ENCODE data around the gene TRAIP.
"Not testable (repeated sequence)": the region's sequence is repeated elsewhere in the genome, so short reads cannot be mapped to it uniquely, and the experiment has no call there.

Gene TRAIP

DNA sequence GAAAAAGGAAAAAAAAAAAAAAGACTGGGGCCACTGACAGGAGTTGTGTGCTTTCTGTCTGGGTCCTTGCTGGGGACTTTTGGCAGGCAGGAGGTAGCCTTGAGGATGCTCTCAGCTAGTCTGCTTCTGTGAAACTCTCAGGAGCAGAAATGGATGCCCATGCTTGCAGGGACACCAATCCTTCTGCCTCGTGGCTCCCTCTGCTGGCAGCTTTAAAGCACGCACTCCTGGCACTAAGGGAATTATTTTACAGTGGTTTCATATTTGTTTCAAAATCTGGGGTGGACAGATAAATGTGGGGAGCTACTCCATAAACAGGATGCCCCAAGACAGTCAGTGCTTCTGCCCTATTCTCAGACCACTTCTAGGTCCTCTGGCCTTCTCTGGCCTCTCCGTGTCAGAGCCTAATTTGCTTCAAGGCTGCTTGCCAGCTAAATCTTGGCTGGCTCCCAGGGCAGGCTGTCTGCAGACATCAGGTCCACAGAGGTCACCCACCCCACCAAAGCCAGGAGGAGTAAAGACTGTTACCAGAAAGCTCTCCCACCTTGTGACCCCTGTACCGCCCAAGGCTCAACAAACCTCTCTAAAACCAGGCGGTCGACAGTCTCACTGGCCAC, 17.1 kb downstream of the TRAIP start:
- DNase-seq (ENCODE audit: insufficient read length, low spot score) (peak; percentile 71), FAIRE-seq (peak; percentile 90)

DNA sequence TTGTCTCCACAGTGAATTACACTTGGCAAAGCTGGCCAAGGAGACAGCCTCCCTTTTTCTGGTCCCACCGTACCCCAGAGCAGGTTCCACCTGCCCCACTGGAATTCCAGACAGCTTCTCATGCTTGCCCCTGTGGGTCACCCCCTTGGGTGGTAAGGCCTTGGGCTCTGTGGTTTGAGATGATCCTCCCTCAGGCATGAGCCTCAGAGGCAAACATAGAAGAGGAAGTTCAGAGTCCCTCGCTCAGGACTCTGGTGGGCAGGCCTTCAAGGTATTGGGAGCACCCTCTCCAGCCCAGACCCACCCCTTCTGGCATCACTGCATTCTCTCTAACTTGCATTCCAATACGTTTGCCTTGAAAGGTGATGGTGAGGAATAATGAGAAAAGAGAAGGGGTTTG, 25.0 kb downstream of the TRAIP start:
- DNase-seq (ENCODE audit: insufficient read length, low spot score) (no peak), FAIRE-seq (no peak)

DNA sequence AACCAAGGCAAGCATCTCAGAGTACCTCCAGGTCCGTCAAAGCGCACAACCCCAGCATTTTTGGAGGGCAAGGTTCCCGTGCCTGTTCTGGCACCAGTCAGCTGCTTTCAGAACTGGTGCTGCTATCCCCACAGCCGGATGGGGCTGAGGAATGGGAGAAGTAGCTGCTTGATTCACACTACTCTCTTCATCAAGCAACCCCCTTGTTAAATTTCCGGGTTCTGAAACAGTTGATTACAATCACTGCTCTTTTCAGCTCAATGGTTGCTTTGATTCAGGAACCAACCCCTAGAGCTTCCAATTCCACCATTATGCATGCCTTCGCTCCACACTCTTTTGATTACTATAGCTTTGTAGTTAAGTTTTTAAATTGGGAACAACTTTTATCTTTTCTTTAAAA, 30.3 kb downstream of the TRAIP start:
- DNase-seq (ENCODE audit: insufficient read length, low spot score) (no peak), FAIRE-seq (no peak)

DNA sequence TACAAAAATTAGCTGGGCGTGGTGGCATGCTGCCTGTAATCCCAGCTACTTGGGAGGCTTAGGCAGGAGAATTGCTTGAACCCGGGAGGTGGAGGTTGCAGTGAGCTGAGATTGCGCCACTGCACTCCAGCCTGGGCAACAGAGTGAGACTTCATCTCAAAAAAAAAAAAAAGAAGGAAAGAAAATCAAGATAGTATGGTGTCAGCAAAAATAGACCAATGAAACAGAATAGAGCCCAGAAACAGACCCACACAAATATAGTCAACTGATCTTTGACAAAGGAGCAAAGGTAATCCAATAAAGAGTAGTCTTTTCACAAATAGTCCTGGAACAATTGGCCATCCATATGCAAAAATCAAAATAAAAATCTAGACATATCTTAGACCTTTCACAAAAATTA, 33.2 kb downstream of the TRAIP start:
- DNase-seq (ENCODE audit: insufficient read length, low spot score); FAIRE-seq: not testable (repeated sequence)

DNA sequence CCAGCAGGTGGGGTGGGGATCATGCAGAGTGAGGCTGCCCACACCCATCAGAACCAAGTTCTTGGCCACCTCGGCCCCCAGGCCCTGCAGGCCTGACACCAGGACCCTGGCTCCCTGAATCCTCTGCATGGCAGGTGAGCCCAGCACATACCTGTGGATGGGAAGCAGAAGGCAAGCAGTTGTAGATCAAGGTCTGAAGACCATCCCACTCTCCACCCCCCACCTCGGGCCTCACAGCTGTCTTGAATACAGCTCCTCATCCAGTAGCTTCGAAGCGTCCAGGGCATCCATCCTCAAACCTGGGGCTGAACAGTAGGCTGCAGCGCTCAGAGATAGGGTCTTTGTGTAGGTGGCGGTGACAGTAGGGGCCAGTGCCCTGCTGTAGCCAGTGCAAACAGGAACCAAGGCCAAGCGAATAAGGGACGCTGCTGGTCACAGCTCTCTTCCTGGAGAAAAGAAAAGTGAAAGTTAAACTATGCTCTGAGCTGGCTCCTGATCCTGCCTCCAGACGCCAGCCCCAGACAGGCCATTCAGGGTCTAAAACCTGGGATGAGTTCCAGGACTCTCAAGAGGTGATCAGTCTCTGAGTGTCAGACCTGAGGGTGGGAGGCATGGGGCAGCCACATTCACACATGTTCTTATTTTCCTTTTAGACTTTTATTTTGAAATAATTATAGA, 42.7 kb downstream of the TRAIP start, which contains the start of gene UBA7:
Gene UBA7, minus strand, starts transcription at position 457 of the 678 bp plus-strand sequence. Its CDS starts 166 bp downstream, at position 291.
- FAIRE-seq, result peak; percentile 97
- peak; percentile 77 for DNase-seq (ENCODE audit: insufficient read length, low spot score)

DNA sequence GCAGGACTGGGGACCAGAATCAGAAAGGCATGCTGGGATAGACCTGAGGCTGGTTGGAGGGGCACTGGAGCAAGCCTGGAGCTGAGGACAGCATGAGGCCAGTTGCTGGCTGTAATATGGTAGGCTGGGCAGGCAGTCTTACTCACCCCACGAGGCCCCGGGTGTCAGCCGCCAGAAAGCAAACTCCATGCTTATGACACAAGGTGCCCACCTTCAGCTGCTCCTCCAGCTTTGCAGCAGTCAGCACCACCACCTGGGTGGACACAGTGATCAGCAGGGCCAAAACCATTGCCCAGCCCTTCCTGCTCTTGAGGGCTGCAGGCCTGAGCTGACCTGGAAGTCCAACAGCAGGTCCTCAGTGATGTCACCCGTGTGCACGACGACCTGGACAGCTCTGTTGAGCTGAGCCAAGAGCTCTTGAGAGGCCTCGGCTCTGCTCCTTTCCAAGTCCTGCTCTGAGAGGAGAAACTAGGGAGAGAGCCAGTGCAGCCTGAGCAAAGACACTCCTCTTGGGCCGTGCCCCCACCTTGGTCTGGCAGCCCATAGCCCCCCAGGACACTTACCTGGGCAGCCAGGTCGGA, 43.4 kb downstream of the TRAIP start:
- no peak for DNase-seq (ENCODE audit: insufficient read length, low spot score)
- FAIRE-seq, result peak; percentile 31

DNA sequence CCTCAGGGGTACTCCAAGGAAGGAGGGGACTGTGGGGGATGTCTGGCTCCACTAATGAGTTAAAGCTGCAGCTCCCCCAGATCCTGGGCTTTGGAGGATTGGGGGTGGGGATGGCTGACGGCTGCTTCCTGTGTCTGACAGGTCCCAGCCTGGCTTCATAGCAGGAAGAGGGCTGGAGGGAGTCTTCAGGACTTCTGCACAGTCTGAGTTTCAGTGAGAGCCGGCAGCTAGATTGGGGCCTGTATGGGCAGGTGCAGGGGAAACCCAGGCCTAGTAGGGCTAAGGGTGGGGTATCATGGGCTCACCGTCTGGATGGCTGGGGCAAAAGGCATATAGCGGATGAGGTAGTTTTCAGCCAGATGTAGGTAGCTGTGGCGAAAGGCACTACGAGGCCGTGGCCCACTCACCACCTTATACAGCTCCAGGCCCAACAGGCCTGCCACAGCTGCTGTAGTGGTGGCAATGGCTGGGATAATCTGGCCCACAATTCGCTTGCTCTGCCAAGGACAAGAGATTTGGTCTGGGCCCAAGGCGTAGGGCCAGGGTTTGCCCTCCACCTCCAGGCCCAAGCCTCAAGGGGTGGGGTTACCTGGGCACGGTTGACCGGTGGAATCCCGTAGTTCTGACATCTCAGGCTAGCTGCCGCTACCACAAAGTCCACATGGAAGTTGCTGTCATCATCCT, 48.8 kb downstream of the TRAIP start:
- no peak for DNase-seq (ENCODE audit: insufficient read length, low spot score)

DNA sequence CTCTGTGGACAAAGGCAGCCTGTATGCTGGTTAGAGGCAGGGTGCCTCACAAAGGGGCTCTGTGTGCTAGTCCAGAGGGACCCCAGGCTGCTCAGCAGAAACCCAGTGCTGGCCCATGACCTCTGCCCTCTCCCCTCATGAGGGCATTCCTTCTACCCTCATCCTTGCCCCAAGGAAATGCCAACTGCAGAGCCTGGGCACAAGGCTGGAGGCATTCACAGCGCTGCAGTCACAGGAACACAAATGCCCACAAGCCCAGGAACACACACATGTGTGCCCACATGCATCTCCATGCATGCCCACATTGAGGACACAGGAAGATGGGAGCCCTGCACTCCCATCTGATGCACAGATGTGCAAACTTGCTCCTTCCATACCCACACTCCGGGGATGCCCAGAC, 49.5 kb downstream of the TRAIP start:
- DNase-seq (ENCODE audit: insufficient read length, low spot score), result no peak
- no peak for FAIRE-seq

More for the DNA sequence above, 48.8 kb downstream of the TRAIP start:
- FAIRE-seq, result peak; percentile 45

DNA sequence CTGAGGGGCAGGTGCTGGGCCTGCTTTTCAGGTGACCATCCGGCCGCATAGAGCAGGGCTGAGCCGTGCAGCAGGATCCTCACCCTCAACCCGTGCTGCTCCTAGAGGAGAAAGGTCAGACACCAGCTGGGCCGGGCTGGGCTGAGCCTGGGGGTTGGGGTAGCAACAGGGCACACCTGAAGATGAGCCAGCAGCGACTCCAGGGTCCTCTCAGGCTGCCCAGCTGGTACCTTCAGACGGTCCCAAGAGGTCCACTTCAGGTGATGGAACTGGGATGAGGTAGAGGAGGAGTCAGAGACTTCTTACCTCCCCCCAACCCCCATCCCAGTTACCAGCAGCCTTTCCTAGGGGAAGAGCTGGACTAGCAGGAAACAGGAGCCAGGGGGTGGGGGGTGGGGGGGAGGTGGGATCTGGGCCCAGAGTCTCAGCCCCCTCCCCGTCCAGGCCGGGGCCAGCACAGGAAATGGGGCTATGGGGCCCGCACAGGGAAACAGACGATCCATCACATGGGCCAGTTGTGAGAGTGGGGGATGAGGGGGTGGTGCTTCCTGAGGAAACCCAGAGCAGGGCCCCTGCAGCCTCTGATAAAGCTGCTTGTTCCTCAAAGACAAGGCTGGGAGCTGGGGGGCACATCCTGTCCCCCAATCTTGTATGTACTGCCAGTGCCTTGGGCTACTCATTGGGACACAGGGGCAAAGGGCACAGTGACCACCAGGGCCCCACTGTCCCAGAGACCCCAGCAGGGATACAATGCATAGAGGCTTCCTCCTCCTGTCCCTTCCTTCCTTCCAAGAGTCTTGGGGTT, 50.3 kb downstream of the TRAIP start:
- DNase-seq (ENCODE audit: insufficient read length, low spot score), result no peak
- peak; percentile 58 for FAIRE-seq

DNA sequence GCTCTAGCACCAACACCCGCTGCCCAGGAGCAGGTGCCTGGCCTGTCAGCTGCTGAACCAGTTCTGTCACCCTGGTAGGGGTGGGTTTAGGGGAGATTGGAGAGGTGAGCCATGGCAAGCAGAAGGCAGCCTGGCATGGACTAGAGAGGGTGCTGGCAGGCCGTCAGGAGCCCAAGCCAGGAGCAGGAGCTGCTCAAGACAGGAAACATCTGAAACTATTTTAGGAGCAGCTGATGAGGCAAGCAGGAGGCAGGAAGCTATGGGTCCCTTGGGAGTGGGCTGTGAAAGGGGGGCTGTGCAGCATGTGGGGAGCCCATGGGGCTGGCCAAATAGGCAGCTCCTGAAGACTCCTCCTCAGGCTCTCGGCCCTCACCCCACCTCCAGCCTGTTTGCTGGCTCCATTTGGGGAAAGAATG, 51.0 kb downstream of the TRAIP start:
- no peak for DNase-seq (ENCODE audit: insufficient read length, low spot score)

DNA sequence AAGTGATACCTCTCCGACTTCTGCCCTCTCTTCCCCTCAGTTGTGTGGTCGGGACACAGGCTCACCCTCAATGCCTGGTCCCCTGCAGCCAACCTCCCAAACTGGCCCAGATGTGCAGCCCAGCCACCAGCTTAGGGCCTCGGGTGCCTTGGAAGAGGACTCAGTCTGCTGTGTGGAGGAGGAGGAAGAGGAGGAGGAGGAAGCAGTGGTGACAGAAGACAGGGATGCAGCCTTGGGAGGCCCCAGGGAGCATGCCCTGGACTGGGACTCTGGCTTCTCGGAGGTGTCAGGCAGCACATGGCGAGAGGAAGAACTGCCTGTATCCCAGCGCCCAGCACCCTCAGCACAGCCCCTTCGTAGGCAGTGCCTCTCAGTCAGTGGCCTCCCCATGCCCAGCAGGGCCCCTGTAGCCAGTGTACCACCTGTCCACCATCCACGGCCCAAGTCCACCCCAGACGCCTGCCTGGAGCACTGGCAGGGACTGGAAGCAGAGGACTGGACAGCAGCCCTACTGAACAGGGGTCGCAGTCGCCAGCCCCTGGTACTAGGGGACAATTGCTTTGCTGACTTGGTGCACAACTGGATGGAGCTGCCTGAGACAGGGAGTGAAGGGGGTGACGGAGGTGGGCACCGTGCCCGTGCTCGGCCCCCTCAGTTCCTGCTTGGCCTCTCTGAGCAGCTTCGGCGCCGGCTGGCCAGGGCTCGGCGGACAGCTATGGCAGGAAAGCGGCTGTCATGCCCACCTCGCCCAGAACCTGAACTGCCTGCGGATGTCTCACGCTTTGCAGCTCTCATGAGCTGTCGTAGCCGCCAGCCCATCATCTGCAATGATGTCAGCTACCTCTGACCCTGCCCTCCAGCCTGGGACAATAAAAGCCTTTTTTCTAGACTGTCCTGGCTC, 52.0 kb downstream of the TRAIP start:
- DNase-seq (ENCODE audit: insufficient read length, low spot score) (no peak), FAIRE-seq (no peak)

More for the DNA sequence above, 51.0 kb downstream of the TRAIP start:
- FAIRE-seq, result peak; percentile 80

DNA sequence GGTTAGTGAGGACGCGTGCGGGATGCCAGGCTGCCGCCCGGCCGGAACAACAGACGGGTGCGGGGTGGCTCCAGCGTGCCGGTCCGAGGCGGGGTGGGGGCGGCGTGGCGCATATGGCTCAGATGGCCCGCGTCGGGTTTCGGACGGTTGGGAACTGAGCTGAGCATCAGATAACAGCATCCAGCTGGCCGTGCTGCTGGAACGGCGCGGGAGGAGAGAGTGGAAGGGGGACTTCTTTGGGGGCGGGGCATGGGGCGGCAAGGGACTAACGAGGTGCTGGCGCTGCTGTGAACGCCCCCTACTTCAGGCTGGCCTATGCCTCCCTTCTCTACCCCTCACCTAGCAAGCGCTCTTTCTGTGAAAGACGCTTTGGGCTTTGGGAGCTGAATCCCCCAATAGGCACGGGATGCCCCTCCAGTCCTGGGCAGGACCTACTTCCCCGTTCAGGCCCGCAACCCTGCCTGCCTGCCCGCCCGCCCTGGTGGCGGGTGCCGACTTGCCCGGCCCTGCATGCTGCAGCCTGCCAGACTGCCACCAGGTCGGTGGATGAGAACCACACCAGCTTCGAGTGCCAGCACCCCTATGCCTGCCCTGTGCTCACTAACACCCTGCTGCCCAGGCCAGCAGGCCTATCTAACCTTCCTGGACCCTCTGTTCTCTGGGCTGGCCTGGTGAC, 52.8 kb downstream of the TRAIP start:
- DNase-seq (ENCODE audit: insufficient read length, low spot score), result no peak
- FAIRE-seq, result peak; percentile 37

DNA sequence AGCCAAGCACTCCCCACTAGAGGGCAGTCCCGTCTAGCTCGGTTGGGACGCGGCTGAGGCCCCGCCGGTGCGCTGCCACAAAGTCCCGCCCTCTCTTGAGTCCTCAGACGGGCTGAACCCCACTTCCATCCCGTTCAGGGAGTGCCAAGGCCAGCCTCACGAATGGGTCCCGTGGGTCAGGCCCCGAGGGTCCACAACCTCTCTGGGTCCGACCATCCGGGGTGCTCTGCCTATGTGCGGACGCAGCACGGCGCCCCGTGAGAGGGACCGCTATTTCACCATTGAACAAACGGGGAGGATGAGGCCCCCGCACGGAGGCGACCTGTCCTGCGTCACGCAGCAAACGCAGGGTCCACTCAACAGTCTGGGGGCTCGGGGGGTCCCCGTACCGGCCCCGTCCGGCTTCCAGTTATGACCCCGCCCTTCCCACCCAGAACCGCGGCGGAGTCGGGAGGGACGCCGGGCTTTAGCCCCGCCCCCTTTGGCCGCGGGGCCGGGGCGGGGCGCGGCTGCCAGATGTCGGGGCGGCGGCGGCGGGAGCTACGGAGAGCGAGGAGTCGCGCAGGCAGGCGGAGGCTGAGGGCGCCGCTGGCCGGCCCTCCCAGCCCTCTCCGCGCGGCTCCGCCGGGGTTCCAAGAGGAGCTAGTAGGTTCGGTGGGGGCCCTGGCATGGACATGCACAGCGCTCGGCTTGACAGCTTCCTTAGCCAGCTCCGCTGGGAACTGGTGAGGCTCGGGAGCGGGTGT, 53.5 kb downstream of the TRAIP start, which contains the start of gene INKA1:
Gene INKA1, plus strand, starts transcription at position 543 of the 746 bp plus-strand sequence. Its CDS starts 132 bp downstream, at position 675.
- peak; percentile 97 for FAIRE-seq
- peak; percentile 88 for DNase-seq (ENCODE audit: insufficient read length, low spot score)

DNA sequence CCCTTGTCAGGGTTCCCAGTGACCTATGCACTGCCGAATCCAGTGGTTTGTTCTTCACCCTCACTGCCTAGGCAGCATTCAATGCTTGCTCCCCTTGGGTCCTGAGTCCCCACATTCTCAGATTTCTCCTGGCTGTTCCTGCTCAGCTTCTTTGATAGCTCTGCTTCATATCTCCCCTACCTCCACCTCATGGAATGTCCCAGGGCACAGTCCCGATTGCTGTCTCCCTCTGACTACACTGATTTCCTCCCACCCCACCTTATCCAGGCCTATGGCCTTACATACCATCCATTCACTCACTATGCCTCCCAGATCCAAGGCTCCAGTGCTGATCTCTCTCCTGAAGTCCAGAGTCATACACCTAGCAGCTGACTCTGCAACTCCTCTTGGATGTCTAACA, 55.2 kb downstream of the TRAIP start:
- DNase-seq (ENCODE audit: insufficient read length, low spot score), result no peak
- FAIRE-seq, result no peak

DNA sequence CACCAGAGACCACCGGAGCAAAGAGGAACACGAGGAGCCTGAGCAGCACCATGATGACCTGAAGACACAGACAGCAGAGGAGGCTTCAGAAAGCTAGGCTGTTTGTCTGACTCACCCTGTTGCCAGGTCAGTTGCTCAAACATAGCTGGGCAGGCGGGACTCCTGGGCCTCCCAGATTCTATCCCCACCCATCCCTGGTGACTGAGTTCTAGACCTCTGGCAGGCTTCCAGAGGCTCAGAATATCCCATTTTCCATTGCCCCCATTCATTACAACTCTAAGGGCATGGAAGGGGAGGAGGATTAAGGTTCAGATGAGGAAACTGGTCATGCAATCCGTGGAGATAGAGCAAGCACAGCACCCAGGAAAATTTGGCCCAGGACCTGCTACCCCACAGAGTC, 56.6 kb downstream of the TRAIP start, which contains the start of gene CDHR4:
Gene CDHR4, minus strand, starts transcription at position 113 of the 400 bp plus-strand sequence. Its CDS starts 61 bp downstream, at position 52.
- no peak for FAIRE-seq
- no peak for DNase-seq (ENCODE audit: insufficient read length, low spot score)

DNA sequence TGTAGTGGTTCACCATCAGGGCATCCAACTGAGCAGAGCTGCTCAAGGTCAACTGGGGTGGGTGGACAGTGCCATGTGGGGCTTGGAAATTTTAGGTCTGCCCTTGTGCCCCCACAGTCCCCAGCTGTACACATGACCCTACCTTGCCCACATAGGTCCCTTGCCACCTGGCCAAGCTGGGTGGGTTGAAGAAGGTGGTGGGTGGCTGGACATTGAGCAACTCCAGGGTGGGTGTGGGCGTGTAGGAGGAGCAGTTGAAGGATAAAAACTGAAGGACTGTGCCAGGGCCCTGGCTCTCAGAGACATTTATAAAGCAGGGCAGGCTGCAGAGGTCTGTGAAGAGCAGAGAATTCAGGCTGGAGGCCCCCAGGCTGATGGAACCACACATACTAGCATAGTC, 57.3 kb downstream of the TRAIP start:
- no peak for FAIRE-seq
- DNase-seq (ENCODE audit: insufficient read length, low spot score), result no peak

DNA sequence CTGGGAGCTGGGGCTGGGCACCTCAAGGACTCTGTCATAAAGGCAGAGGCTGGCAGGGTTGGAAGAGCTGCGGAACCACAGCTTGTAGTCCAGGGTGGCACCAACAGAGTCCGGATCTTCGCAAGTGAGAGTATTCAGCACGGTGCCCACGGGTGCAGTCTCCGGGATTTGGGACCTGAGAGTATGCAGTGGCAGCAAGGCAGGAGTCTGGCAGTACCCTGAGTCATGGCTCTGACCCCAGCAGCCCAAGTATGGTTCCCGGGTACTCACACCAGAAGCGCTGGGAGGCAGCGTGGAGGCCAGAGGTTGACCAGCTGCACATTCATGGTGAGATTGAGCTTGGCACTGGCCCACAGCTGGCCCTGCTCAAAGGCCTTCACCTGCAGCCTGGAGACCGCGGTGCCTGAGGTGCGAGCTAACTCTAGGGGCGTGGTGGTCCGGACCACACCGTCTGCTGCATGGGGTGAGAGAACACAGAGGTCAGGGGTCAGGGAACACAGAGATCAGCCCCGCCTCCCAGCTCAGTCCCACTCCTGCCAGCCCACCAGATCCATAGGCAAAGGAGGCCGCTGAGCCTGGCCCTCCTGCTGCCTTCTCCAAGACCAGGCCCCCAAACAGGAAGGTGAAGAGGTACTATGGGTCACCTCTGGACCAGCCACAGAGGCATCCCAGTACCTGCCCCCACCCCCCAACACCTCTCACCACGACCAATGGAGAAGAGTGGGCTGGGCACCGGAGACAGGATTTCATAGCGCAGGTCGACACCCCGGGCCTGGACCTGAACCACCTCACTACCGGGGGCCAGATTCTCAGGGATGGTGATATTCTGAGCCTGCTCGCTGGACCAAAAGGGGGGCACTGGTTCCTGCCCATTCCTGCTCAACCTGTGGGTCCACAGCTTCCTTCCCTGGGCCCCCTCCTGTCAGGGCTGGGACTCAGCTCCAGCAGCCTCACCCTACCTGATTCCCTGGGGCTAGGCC, 61.1 kb downstream of the TRAIP start:
- FAIRE-seq (no peak), DNase-seq (ENCODE audit: insufficient read length, low spot score) (no peak)
